H1 (cell line): ENCODE measurements around the gene EFR3B. TPM values are rescaled to one million over a fixed set of nuclear protein-coding genes. Genes with fewer than 3 reads are reported as not detected.

Experiments
- CTCF ChIA-PET: fragments of 300-600 bp; sonication (Branson Sonifier 250); formaldehyde crosslinking; loops from one replicate; lab custom pipeline; 2021; ENCODE audit not compliant: partially characterized antibody; lab: Charles Lee
- POLR2A ChIA-PET: fragments of 300-600 bp; sonication (Branson Sonifier 250); formaldehyde crosslinking; loops from one replicate; lab custom pipeline; 2021; ENCODE audit warnings: inconsistent platforms; ENCODE audit not compliant: partially characterized antibody; lab: Charles Lee
- DNase-seq, 2 experiments: peaks; one replicate each; pipeline versions ENCODE4 v3.0.0 to v3.0.0-alpha.2; 2010 to 2022; ENCODE audit warnings: low spot score in 2 of 2, low read depth in 1 of 2, mixed read lengths in 1 of 2
- FAIRE-seq: peaks from 2 replicates; lab custom pipeline; 2011; peaks lifted over from hg19 to GRCh38; lab: Jason Lieb, UNC
- H2AFZ ChIP-seq: 2 replicates; pipeline ENCODE4 v1.8.1; 2012; ENCODE audit warnings: low read length, inconsistent platforms
- H2AK5ac ChIP-seq: 2 replicates; pipeline ENCODE4 v1.6.1; 2013; ENCODE audit warnings: low read depth, low read length
- H2BK120ac ChIP-seq: replicated peaks from 2 replicates; pipeline ENCODE3; 2013; ENCODE audit warnings: low read depth, low read length, inconsistent platforms
- H2BK12ac ChIP-seq: 2 replicates; pipeline ENCODE4 v1.6.1; 2013; ENCODE audit warnings: low read depth, low read length
- H2BK15ac ChIP-seq: 2 replicates; pipeline ENCODE4 v1.6.1; 2013; ENCODE audit warnings: low read length
- H2BK20ac ChIP-seq: 2 replicates; pipeline ENCODE4 v1.6.1; 2013; ENCODE audit warnings: low read length
- H2BK5ac ChIP-seq: 2 replicates; pipeline ENCODE4 v1.6.1; 2013; ENCODE audit warnings: low read depth, low read length
- H3K14ac ChIP-seq: 2 replicates; pipeline ENCODE4 v1.6.1; 2013; ENCODE audit warnings: inconsistent platforms; ENCODE audit not compliant: insufficient read length
- H3K18ac ChIP-seq: 2 replicates; pipeline ENCODE4 v1.6.1; 2013; ENCODE audit warnings: low read length; ENCODE audit errors: extremely low read depth
- H3K23ac ChIP-seq: 2 replicates; pipeline ENCODE4 v1.6.1; 2013; ENCODE audit warnings: inconsistent platforms; ENCODE audit not compliant: insufficient read length
- H3K23me2 ChIP-seq: 2 replicates; pipeline ENCODE4 v1.6.1; 2013; ENCODE audit warnings: low read depth, low read length
- H3K27ac ChIP-seq: 2 replicates; pipeline ENCODE4 v1.6.1; 2011; ENCODE audit warnings: low read depth, low read length, inconsistent platforms
- H3K27me3 ChIP-seq, 4 experiments: replicated peaks in 1 of 4; 1 replicate in 1 of 4; 2 replicates in 3 of 4; pipeline versions ENCODE4 v1.6.1 to v1.8.1; 2011 to 2013; ENCODE audit warnings: low read length in 3 of 4, mild to moderate bottlenecking in 3 of 4, inconsistent platforms in 2 of 4, mixed read lengths in 2 of 4, moderate library complexity in 1 of 4; ENCODE audit not compliant: control insufficient read depth in 3 of 4, insufficient read depth in 3 of 4; ENCODE audit errors: extremely low read depth in 1 of 4
- H3K36me3 ChIP-seq, 4 experiments: 2 replicates each; pipeline versions ENCODE4 v1.6.1 to v1.8.1; 2011 to 2013; ENCODE audit warnings: mild to moderate bottlenecking in 4 of 4, low read length in 3 of 4, moderate library complexity in 2 of 4, control low read depth in 1 of 4, inconsistent platforms in 1 of 4; ENCODE audit not compliant: insufficient read depth in 4 of 4, control insufficient read depth in 2 of 4
- H3K4ac ChIP-seq: replicated peaks from 2 replicates; pipeline ENCODE3; 2013; ENCODE audit warnings: low read length, low read depth, mixed read lengths, inconsistent platforms; ENCODE audit not compliant: insufficient read length
- H3K4me1 ChIP-seq, 4 experiments: replicated peaks in 1 of 4; 1 replicate in 1 of 4; 2 replicates in 3 of 4; pipeline versions ENCODE4 v1.6.1 to v1.8.1; 2011 to 2013; ENCODE audit warnings: low read length in 3 of 4, inconsistent platforms in 2 of 4, mixed read lengths in 1 of 4; ENCODE audit not compliant: insufficient read depth in 4 of 4, control insufficient read depth in 3 of 4
- H3K4me2 ChIP-seq, 2 experiments: 2 replicates each; pipeline versions ENCODE4 v1.6.1 to v1.8.1; 2011 to 2013; ENCODE audit warnings: low read depth in 2 of 2, low read length in 2 of 2, control low read depth in 1 of 2, inconsistent platforms in 1 of 2, mild to moderate bottlenecking in 1 of 2; ENCODE audit not compliant: insufficient read depth in 1 of 2
- H3K4me3 ChIP-seq, 4 experiments: fragments of 200-600, 300-600 bp in 1 of 4; sonication (generic), shearing (Covaris generic), sonication (Bioruptor Twin) in 1 of 4; 2 replicates each; pipeline versions ENCODE4 v1.5.1 to v1.8.1; 2011 to 2016; ENCODE audit warnings: low read length in 4 of 4, low read depth in 3 of 4, control low read depth in 2 of 4, inconsistent platforms in 2 of 4, mild to moderate bottlenecking in 2 of 4, mixed read lengths in 1 of 4, moderate library complexity in 1 of 4; ENCODE audit not compliant: insufficient read depth in 2 of 4; ENCODE audit errors: extremely low read depth in 1 of 4
- H3K56ac ChIP-seq: replicated peaks from 2 replicates; pipeline ENCODE3; 2013; ENCODE audit warnings: low read depth, mild to moderate bottlenecking, mixed read lengths, low read length, inconsistent platforms; ENCODE audit not compliant: insufficient read length
- H3K79me1 ChIP-seq: 2 replicates; pipeline ENCODE4 v1.6.1; 2013; ENCODE audit warnings: low read depth, low read length, control low read depth
- H3K79me2 ChIP-seq, 2 experiments: 2 replicates each; pipeline versions ENCODE4 v1.6.1 to v1.8.1; 2012 to 2013; ENCODE audit warnings: low read length in 2 of 2, mild to moderate bottlenecking in 2 of 2, inconsistent platforms in 1 of 2; ENCODE audit not compliant: insufficient read depth in 2 of 2, control insufficient read depth in 1 of 2
- H3K9ac ChIP-seq, 4 experiments: replicated peaks in 1 of 4; 1 replicate in 1 of 4; 2 replicates in 3 of 4; pipeline versions ENCODE4 v1.6.1 to v1.8.1; 2011 to 2013; ENCODE audit warnings: low read depth in 3 of 4, low read length in 3 of 4, control low read depth in 2 of 4, mild to moderate bottlenecking in 2 of 4, moderate library complexity in 2 of 4, inconsistent platforms in 1 of 4; ENCODE audit errors: extremely low read depth in 1 of 4
- H3K9me3 ChIP-seq, 2 experiments: 2 replicates each; pipeline versions ENCODE4 v1.6.1 to v1.8.1; 2012 to 2013; ENCODE audit warnings: mild to moderate bottlenecking in 2 of 2, moderate library complexity in 2 of 2, control low read depth in 1 of 2, inconsistent platforms in 1 of 2, low read depth in 1 of 2, low read length in 1 of 2, mixed read lengths in 1 of 2; ENCODE audit not compliant: insufficient read depth in 2 of 2
- H4K20me1 ChIP-seq, 2 experiments: replicated peaks in 1 of 2; 2 replicates each; pipeline versions ENCODE3 to v1.8.1; 2011 to 2013; ENCODE audit warnings: inconsistent platforms in 2 of 2, low read length in 2 of 2, mild to moderate bottlenecking in 1 of 2; ENCODE audit not compliant: insufficient read depth in 2 of 2, control insufficient read depth in 1 of 2
- H4K5ac ChIP-seq: 2 replicates; pipeline ENCODE4 v1.6.1; 2013; ENCODE audit warnings: low read length, low read depth, mixed read lengths, inconsistent platforms; ENCODE audit not compliant: insufficient read length
- H4K8ac ChIP-seq: 2 replicates; pipeline ENCODE4 v1.8.0; 2013; ENCODE audit warnings: mild to moderate bottlenecking, moderate library complexity, low read length, inconsistent platforms; ENCODE audit not compliant: insufficient read depth; ENCODE audit errors: extremely low read depth
- H4K91ac ChIP-seq: replicated peaks from 2 replicates; pipeline ENCODE3; 2013; ENCODE audit warnings: low read length, mixed read lengths, inconsistent platforms; ENCODE audit not compliant: insufficient read length
- CBX5 ChIP-seq: fragments of 300-800, 300-1000 bp; sonication (generic); IDR thresholded peaks from 2 replicates; pipeline ENCODE4 v1.7.1; 2016; ENCODE audit warnings: antibody characterized with exemption, low read length, low read depth
- CHD2 ChIP-seq: IDR thresholded peaks from 2 replicates; pipeline ENCODE4 v1.6.1; 2012; ENCODE audit warnings: low read length, improper control_type of control experiment
- E2F6 ChIP-seq: IDR thresholded peaks from 2 replicates; pipeline ENCODE4 v1.6.1; 2012; ENCODE audit warnings: inconsistent platforms
- GTF2F1 ChIP-seq: IDR thresholded peaks from 2 replicates; pipeline ENCODE4 v1.6.1; 2012; ENCODE audit warnings: low read depth, low read length, improper control_type of control experiment, borderline replicate concordance
- JUN ChIP-seq: IDR thresholded peaks from 2 replicates; pipeline ENCODE4 v1.6.1; 2011; ENCODE audit warnings: low read depth, mild to moderate bottlenecking, improper control_type of control experiment, low read length
- KDM5A ChIP-seq: fragments of 200-600 bp; IDR thresholded peaks from 2 replicates; pipeline ENCODE4 v1.7.1; 2012; ENCODE audit warnings: mild to moderate bottlenecking, low read length, inconsistent platforms, mixed read lengths
- POLR2AphosphoS5 ChIP-seq: IDR thresholded peaks from 2 replicates; pipeline ENCODE4 v1.6.1; 2011; ENCODE audit warnings: low read depth, low read length
- SIX5 ChIP-seq: IDR thresholded peaks from 2 replicates; pipeline ENCODE4 v1.6.1; 2011; ENCODE audit warnings: mild to moderate bottlenecking, low read depth, low read length
- TEAD4 ChIP-seq: IDR thresholded peaks from 2 replicates; pipeline ENCODE4 v1.6.1; 2012; ENCODE audit warnings: low read depth, low read length, inconsistent platforms, mixed read lengths
- ZNF274 ChIP-seq: IDR thresholded peaks from 2 replicates; pipeline ENCODE4 v1.7.0; 2012; ENCODE audit warnings: low read length, borderline replicate concordance; ENCODE audit errors: extremely low read depth
- WGBS, 2 experiments: shearing (Covaris generic) in 1 of 2; methylation state at CpG; one replicate each; pipeline versions ENCODE4 v1.1.6 to v1.1.7; 2013 to 2015; ENCODE audit warnings: low lambda C conversion rate in 2 of 2, mixed read lengths in 2 of 2, inconsistent platforms in 1 of 2, low coverage in 1 of 2, missing lambda C conversion rate in 1 of 2; ENCODE audit not compliant: insufficient replicate concordance in 2 of 2, insufficient coverage in 1 of 2, insufficient read length in 1 of 2; ENCODE audit errors: extremely low coverage in 1 of 2, missing lambda C conversion rate in 1 of 2; 5-methylcytosine and 5-hydroxymethylcytosine counted together
- polyA plus RNA-seq, 7 experiments: library from polyadenylated mRNA; depleted of rRNA in 3 of 7; stranded (reverse) in 5 of 7; unstranded in 2 of 7; fragments of >200 nt in 5 of 7; fragments of 200-250 nt in 2 of 7; gene quantifications; 1 replicate in 5 of 7; 2 replicates in 1 of 7; 4 replicates in 1 of 7; pipeline versions ENCODE4 v1.2.1 to v1.2.3, GENCODE V29; 2011 to 2013; ENCODE audit warnings: missing spikeins in 2 of 7, mixed read lengths in 2 of 7
- total RNA-seq: library from RNA; stranded (reverse); fragmentation: NEBNext Ultra II Directional; extraction: Animal tissue kit (Norgen Biotek cat#: 25700); gene quantifications from 2 replicates; pipeline ENCODE4 v1.2.1, GENCODE V29; 2021
- TF ChIP-seq, protein P1 (sequence below): IDR thresholded peaks from 2 replicates; pipeline ENCODE4 v1.6.1; 2011; ENCODE audit warnings: low read length, improper control_type of control experiment

The EFR3B gene
- total and polyA plus RNA-seq, 2 of the 8 experiments (the other 6 are each of a cell fraction or from before 2014, with no cell fraction given): 3.4 to 9.6 TPM

DNA sequence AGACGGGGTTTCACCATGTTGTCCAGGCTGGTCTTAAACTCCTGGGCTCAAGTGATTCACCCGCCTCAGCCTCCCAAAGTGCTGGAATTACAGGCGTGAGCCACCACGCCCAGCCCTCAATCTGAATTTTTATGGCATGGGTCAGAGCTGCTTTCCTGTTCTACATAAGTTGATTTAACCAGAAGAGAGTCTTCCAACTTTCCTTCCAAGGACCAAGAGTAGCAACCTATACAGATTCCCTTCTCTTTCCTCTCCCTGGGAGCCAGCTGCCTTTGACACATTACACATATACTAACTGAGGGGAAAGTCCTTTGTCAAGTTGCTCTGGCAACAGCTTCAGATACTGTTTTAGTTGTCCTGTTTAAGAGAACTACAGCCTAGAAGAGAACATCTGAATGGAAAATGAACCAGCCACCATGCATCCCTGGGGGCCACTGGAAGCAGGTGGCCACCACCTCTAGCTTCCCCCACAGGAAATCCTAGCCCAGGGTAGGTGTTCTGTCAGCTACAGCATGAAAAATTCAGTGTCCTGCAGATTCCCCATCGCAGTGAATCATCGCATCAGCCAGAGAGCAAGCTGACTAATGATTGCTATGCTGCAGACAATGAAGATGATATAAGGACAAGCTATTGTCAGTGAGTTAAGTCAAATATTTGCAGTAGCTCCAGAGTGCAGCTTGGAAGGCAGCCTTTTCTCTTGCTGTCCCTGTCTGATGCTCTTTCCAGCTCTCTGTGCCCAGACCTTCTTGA, 63.6 kb downstream of the EFR3B start:
- H2BK20ac ChIP-seq: no peak overlapping the region
- FAIRE-seq (no peak), DNase-seq (no peak)
- no peaks in the 10 kb centered on the region for H3K27me3 ChIP-seq
- H3K18ac ChIP-seq: no peak overlapping the region
- no peaks in the 10 kb centered on the region; the same call in 1 of the 2 replicates for H3K23me2 ChIP-seq
- no peak overlapping the region for H3K14ac ChIP-seq
- WGBS, 2 experiments: 96% methylated on average over 6 of the region's 6 CpGs; no CpG with 5 or more reads in 1 of the 2 experiments
- CTCF ChIA-PET: interaction anchor here (0.8 to 2.6 kb wide), 6 partner anchors 11 to 160 kb away, joined by 3 to 7 read pairs (median 4); no protein-coding TSS in a partner anchor
- H3K9me3 ChIP-seq: no peaks in the 10 kb centered on the region
- H4K8ac ChIP-seq: no peak overlapping the region
- no peaks in the 10 kb centered on the region for H3K79me1 ChIP-seq
- H2BK12ac ChIP-seq: no peak overlapping the region
- no peaks in the 10 kb centered on the region for H3K79me2 ChIP-seq
- POLR2A ChIA-PET: interaction anchor here (0.6 to 1.2 kb wide), 2 partner anchors 172 to 291 kb away, joined by 3 read pairs; no protein-coding TSS in a partner anchor
- H3K4me2 ChIP-seq: no peak overlapping the region
- H3K4me3 ChIP-seq: no peak overlapping the region
- no peak overlapping the region for H2AFZ ChIP-seq
- H2BK120ac ChIP-seq: no peak overlapping the region
- H3K9ac ChIP-seq: no peak overlapping the region
- H3K27ac ChIP-seq: no peak overlapping the region
- no peak overlapping the region for H2BK5ac ChIP-seq
- peaks cover 0 to 4% (median 1%) of the 10 kb centered on the region in 4 experiments; a peak in 3 of 7 replicates for H3K4me1 ChIP-seq
- H3K56ac ChIP-seq: no peak overlapping the region
- H2BK15ac ChIP-seq: no peak overlapping the region
- no peaks in the 10 kb centered on the region for H3K36me3 ChIP-seq
- H4K20me1 ChIP-seq: peaks cover 0 to 3% of the 10 kb centered on the region in 2 experiments
- no peak overlapping the region for H3K23ac ChIP-seq
- H4K91ac ChIP-seq: no peak overlapping the region
- H2AK5ac ChIP-seq: no peak overlapping the region
- no peak overlapping the region for H3K4ac ChIP-seq
- H4K5ac ChIP-seq: no peak overlapping the region
- TF ChIP-seq GTF2F1: no peak
- TF ChIP-seq, protein P1, sequence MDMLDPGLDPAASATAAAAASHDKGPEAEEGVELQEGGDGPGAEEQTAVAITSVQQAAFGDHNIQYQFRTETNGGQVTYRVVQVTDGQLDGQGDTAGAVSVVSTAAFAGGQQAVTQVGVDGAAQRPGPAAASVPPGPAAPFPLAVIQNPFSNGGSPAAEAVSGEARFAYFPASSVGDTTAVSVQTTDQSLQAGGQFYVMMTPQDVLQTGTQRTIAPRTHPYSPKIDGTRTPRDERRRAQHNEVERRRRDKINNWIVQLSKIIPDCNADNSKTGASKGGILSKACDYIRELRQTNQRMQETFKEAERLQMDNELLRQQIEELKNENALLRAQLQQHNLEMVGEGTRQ: no peak
- TF ChIP-seq E2F6: no peak
- TF ChIP-seq SIX5: no peak
- TF ChIP-seq CHD2: no peak
- TF ChIP-seq CBX5: no peak
- no peak for TF ChIP-seq TEAD4
- TF ChIP-seq JUN: no peak
- TF ChIP-seq KDM5A: no peak
- no peak for TF ChIP-seq POLR2AphosphoS5
- no peak for TF ChIP-seq ZNF274
